HG03354 (cell line): ENCODE data around the gene CABP7.
"Not testable (repeated sequence)": the region's sequence is repeated elsewhere in the genome, so short reads cannot be mapped to it uniquely, and the experiment has no call there.

Source experiments
- ATAC-seq: cut with Tn5 transposase; IDR thresholded peaks from one replicate; pipeline ENCODE4 v1.9.1; 2021; ENCODE audit warnings: mild to moderate bottlenecking; ENCODE audit not compliant: unreplicated experiment, poor library complexity, severe bottlenecking

The CABP7 gene

DNA sequence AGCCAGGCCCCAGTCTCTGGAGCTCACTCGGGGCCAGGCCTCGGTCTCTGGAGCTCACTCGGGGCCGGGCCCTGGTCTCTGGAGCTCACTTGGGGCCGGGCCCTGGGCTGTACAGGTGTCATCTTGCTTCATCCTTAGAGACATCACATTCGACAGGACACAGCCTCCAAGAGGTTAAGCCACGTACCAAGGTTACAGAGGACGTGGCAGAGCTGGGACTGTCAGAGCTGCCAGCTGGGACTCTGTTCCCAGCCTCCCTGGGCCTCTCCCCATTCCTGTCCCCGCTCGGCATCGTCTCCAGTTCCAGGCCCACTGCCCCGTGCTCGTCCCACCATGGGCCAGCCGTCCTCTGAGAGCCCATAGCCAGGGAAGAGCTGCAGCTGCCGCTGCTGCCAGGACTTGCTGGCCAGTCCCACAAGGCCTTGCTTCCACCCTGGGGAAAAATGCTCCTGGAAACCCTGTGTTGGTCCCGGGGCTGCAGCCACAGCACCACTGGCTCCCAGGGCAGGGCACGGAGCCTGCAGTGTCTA, 19.6 kb downstream of the CABP7 start:
- ATAC-seq, result no peak

GRCh38 chr22:29740216-29740615, 20.4 kb downstream of the CABP7 start:
- ATAC-seq, result no peak

DNA sequence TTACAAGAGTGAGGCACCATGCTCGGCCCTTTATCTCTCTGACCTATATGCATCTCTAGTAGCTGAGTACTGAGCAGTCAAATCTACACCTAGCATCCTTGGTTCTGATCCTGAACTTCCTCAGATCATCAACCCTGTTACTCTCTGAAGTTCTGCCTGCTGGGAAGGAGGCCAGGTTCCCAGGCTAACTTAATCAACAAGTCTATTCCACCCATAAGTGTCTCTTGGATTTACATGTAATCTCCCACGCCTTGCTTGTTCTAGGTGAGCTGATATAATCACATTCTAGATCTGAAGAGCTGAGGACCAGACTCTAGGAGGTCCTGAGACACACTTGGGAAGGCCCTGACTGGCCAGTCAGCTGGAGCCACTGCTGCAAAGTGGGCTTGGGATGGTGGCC, 22.1 kb downstream of the CABP7 start:
- ATAC-seq, result no peak

DNA sequence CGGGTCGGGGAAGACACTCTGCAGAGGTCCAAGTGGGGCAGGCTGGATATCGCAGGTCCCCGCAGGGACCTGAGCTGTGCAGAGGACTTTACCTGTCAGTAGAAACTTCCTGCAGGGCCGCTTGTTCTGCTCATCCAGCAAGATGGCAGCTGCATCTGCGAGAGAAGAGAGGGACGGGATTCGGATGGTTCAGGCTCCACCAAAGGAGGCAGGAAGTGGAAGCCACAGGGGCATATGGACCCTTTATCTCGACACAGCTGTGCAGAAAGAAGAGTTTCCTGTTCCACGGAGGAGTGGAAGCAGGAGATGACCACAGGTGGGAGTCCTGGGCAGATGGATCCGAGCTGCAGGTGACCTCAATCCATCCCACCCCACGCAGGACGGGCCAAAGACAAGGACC, 22.5 kb downstream of the CABP7 start:
- no peak for ATAC-seq

DNA sequence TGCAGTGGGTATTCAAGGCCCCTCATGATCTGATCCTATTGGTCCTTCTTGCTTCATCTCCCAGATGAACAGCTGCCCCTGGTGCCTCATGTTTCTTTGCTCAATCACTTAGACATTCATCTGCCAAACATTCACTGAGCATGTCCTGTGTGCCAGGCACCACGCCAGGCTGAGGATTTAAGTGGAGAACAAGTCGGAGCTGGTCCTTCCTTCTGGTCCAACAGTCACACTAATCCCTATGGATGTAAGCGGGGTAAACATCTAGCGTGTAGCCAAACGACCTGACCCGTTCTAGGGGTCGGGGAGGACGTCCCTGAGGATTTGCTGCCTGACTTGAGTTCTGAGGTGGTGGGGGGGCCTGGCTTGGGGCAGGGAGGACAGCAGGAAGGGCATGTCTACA, 25.1 kb downstream of the CABP7 start:
- ATAC-seq, result no peak

GRCh38 chr22:29747832-29748231, 28.0 kb downstream of the CABP7 start:
- ATAC-seq, result no peak

DNA sequence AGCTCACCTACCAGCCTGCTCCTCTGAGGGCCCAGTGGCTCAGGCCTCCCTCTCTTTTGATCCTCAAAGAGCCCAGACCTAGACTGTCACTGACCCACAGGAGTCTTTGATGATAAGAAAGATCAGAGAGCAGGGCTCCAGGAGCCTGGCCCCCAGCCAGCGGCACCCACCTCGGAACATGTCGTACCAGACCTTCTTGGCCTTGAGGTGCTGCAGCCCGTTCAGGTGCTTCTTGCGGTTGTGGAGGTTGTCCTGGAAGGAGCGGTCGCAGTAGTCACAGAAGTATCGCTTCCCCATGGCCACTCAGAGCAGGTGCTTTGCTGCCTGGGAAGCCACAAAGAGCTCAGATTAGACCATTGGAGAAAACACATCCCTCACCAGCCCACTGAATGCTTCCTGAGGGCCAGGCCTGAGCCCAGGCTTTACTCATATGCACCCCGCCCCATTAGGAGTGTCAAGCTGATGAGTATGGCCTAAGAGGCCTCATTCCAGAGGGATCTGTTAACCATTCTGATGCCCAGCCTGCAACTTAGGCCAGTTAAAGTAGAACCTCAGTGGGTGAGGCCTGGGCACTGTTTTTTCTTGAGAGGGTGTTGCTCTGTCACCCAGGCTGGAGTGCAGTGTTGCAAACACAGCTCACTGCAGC, 28.6 kb downstream of the CABP7 start:
- no peak for ATAC-seq

- ATAC-seq, result no peak
Observed at GRCh38 chr22:29750029-29750428, 30.2 kb downstream of the CABP7 start.

- ATAC-seq, result no peak
Observed at GRCh38 chr22:29750559-29751538, 31.0 kb downstream of the CABP7 start.

- no peak for ATAC-seq
Observed at GRCh38 chr22:29751669-29752068, 31.9 kb downstream of the CABP7 start.

DNA sequence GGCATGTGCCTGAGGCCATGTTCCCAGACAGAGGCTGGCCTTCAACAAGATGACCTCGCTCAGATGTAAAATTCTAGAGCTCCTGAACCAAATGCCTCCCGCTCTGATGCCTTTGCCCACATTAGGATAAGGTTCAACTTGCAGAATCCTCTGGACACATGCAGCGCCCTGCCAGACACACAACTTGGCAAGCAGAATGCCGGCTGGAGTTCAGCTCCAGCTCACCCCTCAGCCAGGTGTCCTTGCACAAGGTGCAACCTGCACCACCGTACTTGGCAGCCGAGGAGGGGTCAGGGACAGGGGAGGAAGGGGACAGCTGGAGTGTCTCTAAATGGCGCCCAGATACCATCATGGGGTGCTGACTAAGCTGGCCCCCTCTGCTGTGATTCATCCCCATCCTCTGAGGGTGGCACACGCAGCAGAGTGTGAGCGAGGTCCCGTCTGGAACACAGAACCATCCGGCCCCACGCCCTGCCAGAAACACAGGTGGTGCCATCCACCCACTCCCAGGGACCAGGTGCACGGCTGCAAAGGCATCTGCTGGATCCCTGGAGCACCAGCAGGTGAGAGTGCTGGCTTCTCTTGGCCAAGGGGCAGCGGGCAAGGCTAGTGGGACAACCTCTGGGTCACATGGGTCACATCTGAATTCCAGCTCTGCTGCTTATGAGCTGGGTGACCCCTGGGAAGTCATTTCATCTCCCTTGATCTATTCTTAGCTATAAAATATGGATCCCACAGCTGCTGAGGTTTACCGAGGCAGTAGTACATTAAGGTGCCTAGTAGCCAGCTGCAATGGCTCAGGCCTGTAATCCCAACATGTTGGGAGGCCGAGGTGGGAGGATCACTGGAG, 34.2 kb downstream of the CABP7 start:
- ATAC-seq, result no peak

DNA sequence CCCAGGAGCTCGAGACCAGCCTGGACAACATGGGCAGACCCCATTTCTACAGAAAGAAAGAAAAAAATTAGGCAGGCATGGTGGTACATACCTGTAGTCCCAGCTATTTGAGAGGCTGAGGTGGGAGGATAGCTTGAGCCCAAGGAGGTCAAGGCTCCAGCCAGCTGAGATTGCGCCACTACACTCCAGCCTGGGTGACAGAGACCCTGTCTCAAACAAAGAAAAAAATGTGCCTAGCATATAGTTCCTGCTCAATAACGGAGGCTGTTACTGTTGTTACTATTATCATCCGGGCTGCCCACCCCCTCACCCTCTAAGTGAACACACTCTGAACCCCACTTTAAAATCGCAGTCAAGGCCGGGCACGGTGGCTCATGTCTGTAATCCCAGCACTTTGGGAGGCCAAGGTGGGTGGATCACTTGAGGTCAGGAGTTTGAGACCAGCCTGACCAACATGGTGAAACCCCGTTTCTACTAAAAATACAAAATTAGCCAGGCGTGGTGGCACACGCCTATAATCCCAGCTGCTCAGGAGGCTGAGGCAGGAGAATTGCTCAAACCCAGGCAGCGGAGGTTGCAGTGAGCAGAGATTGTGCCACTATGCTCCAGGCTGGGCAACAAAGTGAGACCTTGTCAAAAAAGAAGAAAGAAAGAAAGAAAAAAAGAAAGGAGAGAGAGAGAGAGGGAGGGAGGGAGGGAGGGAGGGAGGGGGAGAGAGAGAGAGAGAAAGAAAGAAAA, 35.0 kb downstream of the CABP7 start:
- ATAC-seq, result not testable (repeated sequence)

GRCh38 chr22:29755889-29756288, 36.1 kb downstream of the CABP7 start:
- no peak for ATAC-seq

DNA sequence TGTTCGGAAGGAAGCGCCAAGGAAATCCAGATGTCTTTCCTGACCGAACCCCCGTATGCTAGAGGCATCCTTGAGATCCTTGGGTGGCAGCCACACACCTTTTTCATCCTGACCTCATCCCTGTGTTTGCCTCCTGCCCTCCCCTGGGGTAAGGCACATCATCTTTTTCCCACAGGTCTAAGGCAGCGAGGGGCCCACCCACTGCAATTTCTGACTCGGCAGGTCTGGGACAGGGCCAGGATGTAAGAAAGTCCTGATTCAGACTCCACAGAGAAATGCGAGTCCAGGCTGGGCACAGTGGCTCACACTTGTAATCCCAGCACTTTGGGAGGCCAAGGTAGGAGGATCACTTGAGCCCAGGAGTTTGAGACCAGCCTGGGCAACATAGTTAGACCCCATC, 36.5 kb downstream of the CABP7 start:
- ATAC-seq, result no peak

- ATAC-seq, result no peak
Observed at GRCh38 chr22:29757096-29757495, 37.3 kb downstream of the CABP7 start.

DNA sequence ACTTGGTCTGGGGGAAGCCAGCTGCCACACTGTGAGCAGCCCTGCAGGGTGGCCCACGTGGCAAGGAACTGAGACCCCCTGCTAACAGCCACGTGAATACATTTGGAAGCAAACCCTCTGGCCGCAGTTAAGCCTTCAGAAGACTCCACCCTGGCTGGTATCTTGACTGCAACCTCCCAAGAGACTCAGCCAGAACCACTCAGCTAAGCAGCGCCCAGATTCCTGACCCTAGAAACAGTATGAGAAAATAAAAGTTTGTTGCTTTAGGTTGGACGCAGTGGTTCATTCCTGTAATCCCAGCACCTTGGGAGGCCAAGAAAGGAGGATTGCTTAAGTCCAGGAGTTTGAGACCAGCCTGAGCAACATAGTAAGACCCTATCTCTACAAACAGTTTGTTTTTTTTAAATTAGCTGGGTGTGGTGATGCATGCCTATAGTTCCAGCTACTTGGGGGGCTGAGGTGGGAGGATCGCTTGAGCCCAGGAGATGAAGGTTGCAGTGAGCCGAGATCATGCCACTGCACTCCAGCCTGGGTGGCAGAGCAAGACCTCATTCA, 38.3 kb downstream of the CABP7 start:
- ATAC-seq, result no peak

GRCh38 chr22:29758959-29759358, 39.2 kb downstream of the CABP7 start:
- ATAC-seq, result no peak

- ATAC-seq, result no peak
Observed at GRCh38 chr22:29762263-29762662, 42.5 kb downstream of the CABP7 start.
